HEK293 (cell line): Measurements from ENCODE around the gene IL1RAP.

Experiments used
- CTCF ChIA-PET: fragments of 350-600 bp; formaldehyde crosslinking; extraction: SDS; loops from one replicate; lab custom pipeline; 2021; ENCODE audit warnings: antibody characterized with exemption; lab: Yijun Ruan, JAX
- POLR2A ChIA-PET: fragments of 300-600 bp; formaldehyde crosslinking; extraction: SDS; loops from one replicate; lab custom pipeline; 2020; ENCODE audit warnings: antibody characterized with exemption, inconsistent platforms; lab: Yijun Ruan, JAX
- H3K27ac ChIP-seq: fragments of 200-500 bp; sonication (Bioruptor generic); 2 replicates; pipeline ENCODE4 v1.5.1; 2014; ENCODE audit warnings: low read depth, low read length, control low read depth, inconsistent platforms; ENCODE audit errors: extremely low read depth
- H3K36me3 ChIP-seq, 2 experiments: fragments of 200-500 bp in 1 of 2; sonication (Bioruptor generic) in 1 of 2; 1 replicate in 1 of 2; 2 replicates in 1 of 2; pipeline ENCODE4 v1.5.1; 2014 to 2017; ENCODE audit warnings: inconsistent platforms in 2 of 2, low read length in 2 of 2; ENCODE audit not compliant: control insufficient read depth in 2 of 2, insufficient read depth in 1 of 2
- H3K4me1 ChIP-seq: fragments of 200-500 bp; sonication (Bioruptor generic); 2 replicates; pipeline ENCODE4 v1.5.1; 2014; ENCODE audit warnings: mild to moderate bottlenecking, low read length, inconsistent platforms; ENCODE audit not compliant: control insufficient read depth, insufficient read depth
- H3K4me3 ChIP-seq: 2 replicates; pipeline ENCODE4 v1.5.1; 2011; ENCODE audit warnings: low read depth, mild to moderate bottlenecking, control low read depth, low read length, moderate library complexity
- H3K9me3 ChIP-seq: fragments of 200-500 bp; sonication (Bioruptor generic); 2 replicates; pipeline ENCODE4 v1.5.1; 2014; ENCODE audit warnings: low read depth, low read length, inconsistent platforms; ENCODE audit not compliant: control insufficient read depth, insufficient read depth
- OSR2 ChIP-seq: fragments of 450-650 bp; formaldehyde crosslinking; IDR thresholded peaks from 2 replicates; pipeline ENCODE4 v1.5.1; 2016; ENCODE audit warnings: missing biosample characterization, missing genetic modification characterization
- PRDM1 ChIP-seq: fragments of 450-650 bp; formaldehyde crosslinking; IDR thresholded peaks from 2 replicates; pipeline ENCODE4; 2016; ENCODE audit warnings: missing biosample characterization, missing genetic modification characterization
- REPIN1 ChIP-seq: fragments of 450-650 bp; formaldehyde crosslinking; IDR thresholded peaks from 2 replicates; pipeline ENCODE4 v1.5.1; 2017; ENCODE audit warnings: missing biosample characterization, missing genetic modification characterization, low read depth
- SP3 ChIP-seq: fragments of 450-650 bp; formaldehyde crosslinking; IDR thresholded peaks from 2 replicates; pipeline ENCODE4 v1.5.1; 2016; ENCODE audit warnings: missing biosample characterization, missing genetic modification characterization
- ZNF114 ChIP-seq: fragments of 450-650 bp; formaldehyde crosslinking; IDR thresholded peaks from 2 replicates; pipeline ENCODE4 v1.5.0; 2017; ENCODE audit warnings: missing biosample characterization, missing genetic modification characterization
- ZNF138 ChIP-seq: fragments of 450-650 bp; formaldehyde crosslinking; IDR thresholded peaks from 2 replicates; pipeline ENCODE4 v1.5.1; 2016; ENCODE audit warnings: missing biosample characterization, missing genetic modification characterization, borderline replicate concordance
- ZNF157 ChIP-seq: fragments of 450-650 bp; formaldehyde crosslinking; IDR thresholded peaks from 2 replicates; pipeline ENCODE4 v1.5.1; 2016; ENCODE audit warnings: missing biosample characterization, missing genetic modification characterization
- ZNF23 ChIP-seq: fragments of 450-650 bp; formaldehyde crosslinking; IDR thresholded peaks from 2 replicates; pipeline ENCODE4 v1.5.1; 2016; ENCODE audit warnings: missing biosample characterization, missing genetic modification characterization, borderline replicate concordance
- ZNF239 ChIP-seq: fragments of 450-650 bp; formaldehyde crosslinking; IDR thresholded peaks from 2 replicates; pipeline ENCODE4 v1.5.1; 2016; ENCODE audit warnings: missing biosample characterization, missing genetic modification characterization
- ZNF335 ChIP-seq: fragments of 450-650 bp; formaldehyde crosslinking; conservative IDR thresholded peaks from 2 replicates; pipeline ENCODE4 v1.5.1; 2016; ENCODE audit warnings: missing biosample characterization, missing genetic modification characterization
- ZNF426 ChIP-seq: fragments of 450-650 bp; formaldehyde crosslinking; IDR thresholded peaks from 2 replicates; pipeline ENCODE4 v1.5.1; 2017; ENCODE audit warnings: missing biosample characterization, missing genetic modification characterization, mild to moderate bottlenecking, inconsistent platforms, moderate library complexity
- ZNF558 ChIP-seq: fragments of 450-650 bp; formaldehyde crosslinking; IDR thresholded peaks from 2 replicates; pipeline ENCODE4 v1.5.1; 2016; ENCODE audit warnings: missing biosample characterization, missing genetic modification characterization
- ZSCAN30 ChIP-seq: fragments of 450-650 bp; IDR thresholded peaks from 2 replicates; pipeline ENCODE4 v1.5.1; 2018; ENCODE audit warnings: missing biosample characterization, mild to moderate bottlenecking, missing genetic modification characterization, moderate library complexity
- TF ChIP-seq, protein P1 (sequence below): fragments of 450-650 bp; formaldehyde crosslinking; IDR thresholded peaks from 2 replicates; pipeline ENCODE4 v1.5.1; 2016; ENCODE audit warnings: missing biosample characterization, missing genetic modification characterization
- TF ChIP-seq, protein P2 (sequence below): fragments of 450-650 bp; formaldehyde crosslinking; IDR thresholded peaks from 2 replicates; pipeline ENCODE4 v1.5.0; 2017; ENCODE audit warnings: missing biosample characterization, missing genetic modification characterization, borderline replicate concordance
- TF ChIP-seq, protein P3 (sequence below): fragments of 450-650 bp; formaldehyde crosslinking; IDR thresholded peaks from 2 replicates; pipeline ENCODE4 v1.5.1; 2016; ENCODE audit warnings: missing biosample characterization, missing genetic modification characterization, low read depth
- TF ChIP-seq, protein P4 (sequence below): sonication (generic); formaldehyde crosslinking; IDR thresholded peaks from 2 replicates; pipeline ENCODE4 v1.8.1; 2022; ENCODE audit warnings: mild to moderate bottlenecking, moderate library complexity, missing genetic modification reagents
- TF ChIP-seq, protein P5 (sequence below): fragments of 450-650 bp; formaldehyde crosslinking; IDR thresholded peaks from 2 replicates; pipeline ENCODE4 v1.5.1; 2017; ENCODE audit warnings: missing biosample characterization, missing genetic modification characterization

IL1RAP gene

DNA sequence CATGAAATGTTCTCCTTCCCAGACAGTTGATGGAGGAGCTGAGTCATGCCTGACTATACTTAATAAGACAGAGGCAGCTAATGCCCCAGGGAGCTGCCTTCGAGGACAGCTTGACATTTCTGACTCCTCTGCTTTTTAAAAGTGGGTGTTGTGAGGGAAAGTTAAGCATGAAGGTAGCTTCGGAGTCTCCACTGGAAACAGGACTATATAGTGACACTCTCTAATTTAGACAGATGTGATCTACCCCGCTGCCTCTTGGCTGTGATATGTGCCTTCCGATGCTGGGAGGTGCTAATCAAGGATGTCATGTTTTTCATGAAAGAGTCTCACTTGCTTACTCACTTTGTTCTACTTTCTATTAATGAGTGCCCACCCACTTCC, 72.7 kb downstream of the IL1RAP start:
- TF ChIP-seq PRDM1 (tag by site-specific recombination) (peak; percentile 38; the same call in 1 of the 2 replicates), ZNF558 (tag by site-specific recombination) (peak; percentile 21; the same call in 1 of the 2 replicates), ZNF335 (tag by site-specific recombination) (peak; percentile 18; the same call in 1 of the 2 replicates), ZNF157 (no peak), ZNF114 (tag by site-specific recombination) (no peak), ZSCAN30 (tag by site-specific recombination) (no peak)
- Histone ChIP-seq H3K4me3 (peak overlapping the region; percentile 2; the same call in 1 of the 2 replicates), H3K36me3 (no peaks in the 10 kb centered on the region), H3K9me3 (no peaks in the 10 kb centered on the region), H3K27ac (no peak overlapping the region), H3K4me1 (no peaks in the 10 kb centered on the region)
- POLR2A ChIA-PET, result no interaction called here
- CTCF ChIA-PET, result interaction anchor here (2.0 kb wide), 1 partner anchor 111 kb away, joined by 6 read pairs; no protein-coding TSS in a partner anchor

DNA sequence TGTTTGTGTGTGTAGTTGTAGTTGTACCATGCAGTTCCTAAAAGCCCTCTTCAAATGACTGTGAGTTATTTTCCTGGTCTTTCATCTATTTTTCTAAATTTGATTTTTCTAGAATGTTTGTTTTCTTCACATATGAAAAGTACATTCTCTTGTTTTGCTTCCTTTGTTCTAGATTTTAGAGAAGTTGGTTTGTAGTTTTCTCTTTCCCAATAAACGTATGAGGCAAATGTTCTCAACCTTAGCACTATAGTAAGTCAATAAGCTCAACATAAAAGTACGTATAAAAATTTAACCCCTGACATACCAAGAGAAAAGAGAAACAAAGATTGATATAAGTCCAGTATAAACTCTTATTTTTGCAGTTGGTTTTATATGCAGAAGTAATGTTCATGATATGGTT, 74.7 kb downstream of the IL1RAP start:
- H3K4me3 ChIP-seq, result no peak overlapping the region
- POLR2A ChIA-PET, result no interaction called here
- no peaks in the 10 kb centered on the region for H3K9me3 ChIP-seq
- no peak overlapping the region for H3K27ac ChIP-seq
- no peaks in the 10 kb centered on the region for H3K4me1 ChIP-seq
- TF ChIP-seq SP3 (tag by site-specific recombination) (no peak), ZNF426 (no peak), OSR2 (tag by site-specific recombination) (no peak), ZNF239 (tag by site-specific recombination) (no peak), ZNF138 (tag by site-specific recombination) (no peak), REPIN1 (tag by site-specific recombination) (no peak), ZNF23 (tag by site-specific recombination) (no peak)
- TF ChIP-seq, protein P1, sequence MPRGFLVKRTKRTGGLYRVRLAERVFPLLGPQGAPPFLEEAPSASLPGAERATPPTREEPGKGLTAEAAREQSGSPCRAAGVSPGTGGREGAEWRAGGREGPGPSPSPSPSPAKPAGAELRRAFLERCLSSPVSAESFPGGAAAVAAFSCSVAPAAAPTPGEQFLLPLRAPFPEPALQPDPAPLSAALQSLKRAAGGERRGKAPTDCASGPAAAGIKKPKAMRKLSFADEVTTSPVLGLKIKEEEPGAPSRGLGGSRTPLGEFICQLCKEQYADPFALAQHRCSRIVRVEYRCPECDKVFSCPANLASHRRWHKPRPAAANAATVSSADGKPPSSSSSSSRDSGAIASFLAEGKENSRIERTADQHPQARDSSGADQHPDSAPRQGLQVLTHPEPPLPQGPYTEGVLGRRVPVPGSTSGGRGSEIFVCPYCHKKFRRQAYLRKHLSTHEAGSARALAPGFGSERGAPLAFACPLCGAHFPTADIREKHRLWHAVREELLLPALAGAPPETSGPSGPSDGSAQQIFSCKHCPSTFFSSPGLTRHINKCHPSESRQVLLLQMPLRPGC (tag by site-specific recombination), result no peak
- TF ChIP-seq, protein P2, sequence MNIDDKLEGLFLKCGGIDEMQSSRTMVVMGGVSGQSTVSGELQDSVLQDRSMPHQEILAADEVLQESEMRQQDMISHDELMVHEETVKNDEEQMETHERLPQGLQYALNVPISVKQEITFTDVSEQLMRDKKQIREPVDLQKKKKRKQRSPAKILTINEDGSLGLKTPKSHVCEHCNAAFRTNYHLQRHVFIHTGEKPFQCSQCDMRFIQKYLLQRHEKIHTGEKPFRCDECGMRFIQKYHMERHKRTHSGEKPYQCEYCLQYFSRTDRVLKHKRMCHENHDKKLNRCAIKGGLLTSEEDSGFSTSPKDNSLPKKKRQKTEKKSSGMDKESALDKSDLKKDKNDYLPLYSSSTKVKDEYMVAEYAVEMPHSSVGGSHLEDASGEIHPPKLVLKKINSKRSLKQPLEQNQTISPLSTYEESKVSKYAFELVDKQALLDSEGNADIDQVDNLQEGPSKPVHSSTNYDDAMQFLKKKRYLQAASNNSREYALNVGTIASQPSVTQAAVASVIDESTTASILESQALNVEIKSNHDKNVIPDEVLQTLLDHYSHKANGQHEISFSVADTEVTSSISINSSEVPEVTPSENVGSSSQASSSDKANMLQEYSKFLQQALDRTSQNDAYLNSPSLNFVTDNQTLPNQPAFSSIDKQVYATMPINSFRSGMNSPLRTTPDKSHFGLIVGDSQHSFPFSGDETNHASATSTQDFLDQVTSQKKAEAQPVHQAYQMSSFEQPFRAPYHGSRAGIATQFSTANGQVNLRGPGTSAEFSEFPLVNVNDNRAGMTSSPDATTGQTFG, result no peak
- TF ChIP-seq, protein P3, sequence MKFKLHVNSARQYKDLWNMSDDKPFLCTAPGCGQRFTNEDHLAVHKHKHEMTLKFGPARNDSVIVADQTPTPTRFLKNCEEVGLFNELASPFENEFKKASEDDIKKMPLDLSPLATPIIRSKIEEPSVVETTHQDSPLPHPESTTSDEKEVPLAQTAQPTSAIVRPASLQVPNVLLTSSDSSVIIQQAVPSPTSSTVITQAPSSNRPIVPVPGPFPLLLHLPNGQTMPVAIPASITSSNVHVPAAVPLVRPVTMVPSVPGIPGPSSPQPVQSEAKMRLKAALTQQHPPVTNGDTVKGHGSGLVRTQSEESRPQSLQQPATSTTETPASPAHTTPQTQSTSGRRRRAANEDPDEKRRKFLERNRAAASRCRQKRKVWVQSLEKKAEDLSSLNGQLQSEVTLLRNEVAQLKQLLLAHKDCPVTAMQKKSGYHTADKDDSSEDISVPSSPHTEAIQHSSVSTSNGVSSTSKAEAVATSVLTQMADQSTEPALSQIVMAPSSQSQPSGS (tag by site-specific recombination), result no peak
- TF ChIP-seq, protein P4, sequence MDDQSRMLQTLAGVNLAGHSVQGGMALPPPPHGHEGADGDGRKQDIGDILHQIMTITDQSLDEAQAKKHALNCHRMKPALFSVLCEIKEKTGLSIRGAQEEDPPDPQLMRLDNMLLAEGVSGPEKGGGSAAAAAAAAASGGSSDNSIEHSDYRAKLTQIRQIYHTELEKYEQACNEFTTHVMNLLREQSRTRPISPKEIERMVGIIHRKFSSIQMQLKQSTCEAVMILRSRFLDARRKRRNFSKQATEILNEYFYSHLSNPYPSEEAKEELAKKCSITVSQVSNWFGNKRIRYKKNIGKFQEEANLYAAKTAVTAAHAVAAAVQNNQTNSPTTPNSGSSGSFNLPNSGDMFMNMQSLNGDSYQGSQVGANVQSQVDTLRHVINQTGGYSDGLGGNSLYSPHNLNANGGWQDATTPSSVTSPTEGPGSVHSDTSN, result no peak
- TF ChIP-seq, protein P5, sequence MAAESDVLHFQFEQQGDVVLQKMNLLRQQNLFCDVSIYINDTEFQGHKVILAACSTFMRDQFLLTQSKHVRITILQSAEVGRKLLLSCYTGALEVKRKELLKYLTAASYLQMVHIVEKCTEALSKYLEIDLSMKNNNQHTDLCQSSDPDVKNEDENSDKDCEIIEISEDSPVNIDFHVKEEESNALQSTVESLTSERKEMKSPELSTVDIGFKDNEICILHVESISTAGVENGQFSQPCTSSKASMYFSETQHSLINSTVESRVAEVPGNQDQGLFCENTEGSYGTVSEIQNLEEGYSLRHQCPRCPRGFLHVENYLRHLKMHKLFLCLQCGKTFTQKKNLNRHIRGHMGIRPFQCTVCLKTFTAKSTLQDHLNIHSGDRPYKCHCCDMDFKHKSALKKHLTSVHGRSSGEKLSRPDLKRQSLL (tag by site-specific recombination), result no peak
- H3K36me3 ChIP-seq, result no peaks in the 10 kb centered on the region
- CTCF ChIA-PET, result interaction anchor here (1.4 kb wide), 1 partner anchor 110 kb away, joined by 3 read pairs; no protein-coding TSS in a partner anchor
